WTC11 (cell line): ENCODE results near the gene ITGAX. TPM values are rescaled to one million over a fixed set of nuclear protein-coding genes. Genes with fewer than 3 reads are reported as not detected.

Source experiments
- ATAC-seq: fragments of 200-7000 bp; cut with Tn5 transposase; 2 replicates; pipeline ENCODE4 v1.10.0; 2021; ENCODE audit warnings: mild to moderate bottlenecking, moderate library complexity
- CTCF ChIA-PET: fragments of 300-600 bp; sonication (Branson Sonifier 250); formaldehyde crosslinking; loops from one replicate; lab custom pipeline; 2021; ENCODE audit warnings: antibody characterized with exemption; lab: Charles Lee
- POLR2A ChIA-PET: fragments of 350-600 bp; sonication (Branson Sonifier 250); formaldehyde crosslinking; loops from one replicate; lab custom pipeline; 2021; ENCODE audit warnings: antibody characterized with exemption; lab: Charles Lee
- DNase-seq: peaks from one replicate; pipeline ENCODE4 v3.0.0; 2021; ENCODE audit warnings: low spot score
- H3K27ac Mint-ChIP-seq: 2 replicates; pipeline ENCODE4 v1.8.0; 2021; ENCODE audit warnings: mixed read lengths
- H3K27me3 Mint-ChIP-seq: 2 replicates; pipeline ENCODE4 v1.8.0; 2021; ENCODE audit warnings: low read depth, mild to moderate bottlenecking, moderate library complexity, mixed read lengths
- H3K36me3 Mint-ChIP-seq: 2 replicates; pipeline ENCODE4 v1.8.0; 2021; ENCODE audit warnings: mixed read lengths
- H3K4me1 Mint-ChIP-seq: 2 replicates; pipeline ENCODE4 v1.8.0; 2022; ENCODE audit warnings: mixed read lengths
- H3K4me3 Mint-ChIP-seq: 2 replicates; pipeline ENCODE4 v1.8.0; 2021; ENCODE audit warnings: mild to moderate bottlenecking, moderate library complexity, mixed read lengths
- H3K9me3 Mint-ChIP-seq: 2 replicates; pipeline ENCODE4 v1.8.0; 2021; ENCODE audit warnings: mixed read lengths
- FOXK1 ChIP-seq: sonication (generic); formaldehyde crosslinking; IDR thresholded peaks from 2 replicates; pipeline ENCODE4 v1.8.0; 2022; ENCODE audit warnings: mild to moderate bottlenecking, moderate library complexity, missing genetic modification reagents
- FOXP1 ChIP-seq: sonication (generic); formaldehyde crosslinking; IDR thresholded peaks from 2 replicates; pipeline ENCODE4 v1.8.0; 2022; ENCODE audit warnings: missing genetic modification reagents, mild to moderate bottlenecking, moderate library complexity, borderline replicate concordance
- GRHL2 ChIP-seq: fragments of 250-450 bp; sonication (Bioruptor Pico); IDR thresholded peaks from 2 replicates; pipeline ENCODE4 v1.8.0; 2022; ENCODE audit warnings: mild to moderate bottlenecking, moderate library complexity; ENCODE audit not compliant: insufficient replicate concordance, severe bottlenecking
- HMGXB4 ChIP-seq: sonication (generic); formaldehyde crosslinking; IDR thresholded peaks from 2 replicates; pipeline ENCODE4 v1.8.1; 2023; ENCODE audit warnings: mild to moderate bottlenecking, moderate library complexity, missing genetic modification reagents
- MYBL2 ChIP-seq: sonication (generic); formaldehyde crosslinking; IDR thresholded peaks from 2 replicates; pipeline ENCODE4 v1.8.1; 2023; ENCODE audit warnings: mild to moderate bottlenecking, moderate library complexity, missing genetic modification reagents
- NFATC4 ChIP-seq: fragments of 250-450 bp; sonication (Bioruptor Pico); IDR thresholded peaks from 2 replicates; pipeline ENCODE4 v1.9.0; 2021; ENCODE audit warnings: mild to moderate bottlenecking
- NFYB ChIP-seq: sonication (generic); formaldehyde crosslinking; conservative IDR thresholded peaks from 2 replicates; pipeline ENCODE4 v1.8.0; 2022; ENCODE audit warnings: low read depth, missing genetic modification reagents
- NR1H2 ChIP-seq: sonication (generic); formaldehyde crosslinking; IDR thresholded peaks from 2 replicates; pipeline ENCODE4 v1.9.0; 2021; ENCODE audit warnings: mild to moderate bottlenecking, moderate library complexity, missing genetic modification reagents
- PRDM15 ChIP-seq: sonication (generic); formaldehyde crosslinking; IDR thresholded peaks from 2 replicates; pipeline ENCODE4 v1.8.0; 2022; ENCODE audit warnings: missing genetic modification reagents
- RORB ChIP-seq: fragments of 250-450 bp; sonication (Bioruptor Pico); IDR thresholded peaks from 2 replicates; pipeline ENCODE4 v1.9.0; 2021; ENCODE audit warnings: mild to moderate bottlenecking
- SP1 ChIP-seq: sonication (generic); formaldehyde crosslinking; conservative IDR thresholded peaks from 2 replicates; pipeline ENCODE4 v1.8.1; 2022; ENCODE audit warnings: missing genetic modification reagents
- TCF7 ChIP-seq: sonication (generic); formaldehyde crosslinking; IDR thresholded peaks from 2 replicates; pipeline ENCODE4 v1.8.0; 2022; ENCODE audit warnings: mild to moderate bottlenecking, low read depth, missing genetic modification reagents, moderate library complexity
- ZNF219 ChIP-seq: sonication (generic); formaldehyde crosslinking; IDR thresholded peaks from 2 replicates; pipeline ENCODE4 v1.8.0; 2023; ENCODE audit warnings: missing genetic modification reagents, mild to moderate bottlenecking, borderline replicate concordance
- ZNF317 ChIP-seq: sonication (generic); formaldehyde crosslinking; IDR thresholded peaks from 2 replicates; pipeline ENCODE4 v1.8.1; 2023; ENCODE audit warnings: low read depth, mild to moderate bottlenecking, moderate library complexity, missing genetic modification reagents, borderline replicate concordance
- ZNF396 ChIP-seq: fragments of 250-450 bp; sonication (Bioruptor Pico); IDR thresholded peaks from 2 replicates; pipeline ENCODE4 v1.8.0; 2021; ENCODE audit warnings: mild to moderate bottlenecking, moderate library complexity, borderline replicate concordance
- total RNA-seq: library from RNA; stranded (reverse); gene quantifications from 3 replicates; pipeline ENCODE4 v1.2.3, GENCODE V29; 2021
- TF ChIP-seq, protein P1 (sequence below): fragments of 250-450 bp; sonication (Bioruptor Pico); IDR thresholded peaks from 2 replicates; pipeline ENCODE4 v1.8.0; 2021; ENCODE audit warnings: mild to moderate bottlenecking
- TF ChIP-seq, protein P2 (sequence below): sonication (generic); formaldehyde crosslinking; IDR thresholded peaks from 2 replicates; pipeline ENCODE4 v1.8.1; 2023; ENCODE audit warnings: mild to moderate bottlenecking, missing genetic modification reagents, moderate library complexity

Gene ITGAX
- total RNA-seq, 1 experiment from 2014 or later = 0.33 TPM

- TF ChIP-seq TCF7 (CRISPR knock-in tag) (no peak), PRDM15 (CRISPR knock-in tag) (no peak), HMGXB4 (CRISPR knock-in tag) (no peak), NR1H2 (CRISPR knock-in tag) (no peak), ZNF317 (no peak), SP1 (CRISPR knock-in tag) (no peak), FOXP1 (no peak), FOXK1 (CRISPR knock-in tag) (no peak), GRHL2 (no peak), MYBL2 (CRISPR knock-in tag) (no peak), NFATC4 (no peak), ZNF219 (CRISPR knock-in tag) (no peak)
- TF ChIP-seq, protein P1, sequence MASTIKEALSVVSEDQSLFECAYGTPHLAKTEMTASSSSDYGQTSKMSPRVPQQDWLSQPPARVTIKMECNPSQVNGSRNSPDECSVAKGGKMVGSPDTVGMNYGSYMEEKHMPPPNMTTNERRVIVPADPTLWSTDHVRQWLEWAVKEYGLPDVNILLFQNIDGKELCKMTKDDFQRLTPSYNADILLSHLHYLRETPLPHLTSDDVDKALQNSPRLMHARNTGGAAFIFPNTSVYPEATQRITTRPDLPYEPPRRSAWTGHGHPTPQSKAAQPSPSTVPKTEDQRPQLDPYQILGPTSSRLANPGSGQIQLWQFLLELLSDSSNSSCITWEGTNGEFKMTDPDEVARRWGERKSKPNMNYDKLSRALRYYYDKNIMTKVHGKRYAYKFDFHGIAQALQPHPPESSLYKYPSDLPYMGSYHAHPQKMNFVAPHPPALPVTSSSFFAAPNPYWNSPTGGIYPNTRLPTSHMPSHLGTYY (CRISPR knock-in tag) = no peak
- TF ChIP-seq, protein P2, sequence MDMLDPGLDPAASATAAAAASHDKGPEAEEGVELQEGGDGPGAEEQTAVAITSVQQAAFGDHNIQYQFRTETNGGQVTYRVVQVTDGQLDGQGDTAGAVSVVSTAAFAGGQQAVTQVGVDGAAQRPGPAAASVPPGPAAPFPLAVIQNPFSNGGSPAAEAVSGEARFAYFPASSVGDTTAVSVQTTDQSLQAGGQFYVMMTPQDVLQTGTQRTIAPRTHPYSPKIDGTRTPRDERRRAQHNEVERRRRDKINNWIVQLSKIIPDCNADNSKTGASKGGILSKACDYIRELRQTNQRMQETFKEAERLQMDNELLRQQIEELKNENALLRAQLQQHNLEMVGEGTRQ (CRISPR knock-in tag) = no peak
- H3K4me3 Mint-ChIP-seq = no peak overlapping the region
- peaks cover 7% of the 10 kb centered on the region for H3K4me1 Mint-ChIP-seq
- POLR2A ChIA-PET = no interaction called here
- H3K36me3 Mint-ChIP-seq = no peaks in the 10 kb centered on the region
- H3K9me3 Mint-ChIP-seq = peaks cover 2% of the 10 kb centered on the region; the same call in 1 of the 2 replicates
- H3K27me3 Mint-ChIP-seq = peaks cover 7% of the 10 kb centered on the region; the same call in 1 of the 2 replicates
- DNase-seq (no peak), ATAC-seq (no peak)
- CTCF ChIA-PET = interaction anchor here (0.6 kb wide), 1 partner anchor 88 kb away, joined by 4 read pairs; no protein-coding TSS in a partner anchor
- no peak overlapping the region for H3K27ac Mint-ChIP-seq
Observed at GRCh38 chr16:31355431-31356100, 590 bp downstream of the ITGAX start.

- no peak for TF ChIP-seq ZNF396 (CRISPR knock-in tag)
- TF ChIP-seq RORB (CRISPR knock-in tag) = no peak
- no peak for TF ChIP-seq NFYB (CRISPR knock-in tag)
- peak; percentile 46 for DNase-seq
- no peaks in the 10 kb centered on the region for H3K9me3 Mint-ChIP-seq
- H3K27me3 Mint-ChIP-seq = peaks cover 7% of the 10 kb centered on the region; the same call in 1 of the 2 replicates
- H3K4me1 Mint-ChIP-seq = peaks cover 7% of the 10 kb centered on the region
- ChIA-PET POLR2A (interaction anchor here (0.6 kb wide), 1 partner anchor 163 kb away, joined by 4 read pairs; no protein-coding TSS in a partner anchor), CTCF (interaction anchor here (0.6 to 3.9 kb wide), 11 partner anchors 26 to 372 kb away, joined by 3 to 21 read pairs (median 3); partner anchors contain the start of genes HSD3B7, KAT8, PYCARD and ZNF843)
- H3K27ac Mint-ChIP-seq = no peak overlapping the region
- H3K36me3 Mint-ChIP-seq = no peaks in the 10 kb centered on the region
- H3K4me3 Mint-ChIP-seq = no peak overlapping the region
- ATAC-seq = peak; percentile 74
Observed at GRCh38 chr16:31356566-31357323, 1.8 kb downstream of the ITGAX start.
